ENCODE measurements around the gene RBM10.
A peak's percentile ranks its signal among the peaks of the same experiment; 100 is the strongest.
"Not testable (repeated sequence)": the region's sequence is repeated elsewhere in the genome, so short reads cannot be mapped to it uniquely, and the experiment has no call there.

Gene RBM10

GRCh38 chrX:47144626-47145394 is at the start of gene RBM10, which contains the start of gene NDUFB11:
Gene RBM10, plus strand, starts transcription at chrX:47145221. Its CDS starts 2,261 bp downstream, at chrX:47147482.
Gene NDUFB11, minus strand, starts transcription at chrX:47144702. Its CDS starts 23 bp downstream, at chrX:47144679.
- DNase-seq: peak; percentile 90

- no peak for DNase-seq
These were observed 48.0 kb upstream of the RBM10 start for GRCh38 chrX:47097018-47097417.

- DNase-seq: no peak
These were observed 46.5 kb upstream of the RBM10 start for GRCh38 chrX:47098338-47099094.

GRCh38 chrX:47101206-47101605 is 43.8 kb upstream of the RBM10 start:
- DNase-seq: no peak

DNA sequence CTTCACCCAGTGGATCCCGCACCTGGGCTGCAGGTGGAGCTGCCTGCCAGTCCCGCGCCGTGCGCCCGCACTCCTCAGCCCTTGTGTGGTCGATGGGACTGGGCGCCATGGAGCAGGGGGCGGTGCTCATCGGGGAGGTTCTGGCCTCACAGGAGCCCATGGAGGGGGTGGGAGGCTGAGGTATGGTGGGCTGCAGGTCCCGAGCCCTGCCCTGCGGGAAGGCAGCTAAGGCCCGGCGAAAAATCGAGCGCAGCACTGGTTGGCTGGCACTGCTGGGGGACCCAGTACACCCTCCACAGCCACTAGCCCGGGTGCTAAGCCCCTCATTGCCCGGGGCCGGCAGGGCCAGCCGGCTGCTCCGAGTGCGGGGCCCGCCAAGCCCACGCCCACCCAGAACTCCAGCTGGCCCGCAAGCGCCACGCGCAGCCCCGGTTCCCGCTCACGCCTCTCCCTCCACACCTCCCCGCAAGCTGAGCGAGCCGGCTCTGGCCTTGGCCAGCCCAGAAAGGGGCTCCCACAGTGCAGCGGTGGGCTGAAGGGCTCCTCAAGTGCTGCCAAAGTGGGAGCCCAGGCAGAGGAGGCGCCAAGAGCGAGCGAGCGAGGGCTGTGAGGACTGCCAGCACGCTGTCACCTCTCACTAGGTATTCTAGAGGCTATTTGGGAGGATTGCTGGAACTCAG is 33.9 kb upstream of the RBM10 start:
- not testable (repeated sequence) for DNase-seq

DNA sequence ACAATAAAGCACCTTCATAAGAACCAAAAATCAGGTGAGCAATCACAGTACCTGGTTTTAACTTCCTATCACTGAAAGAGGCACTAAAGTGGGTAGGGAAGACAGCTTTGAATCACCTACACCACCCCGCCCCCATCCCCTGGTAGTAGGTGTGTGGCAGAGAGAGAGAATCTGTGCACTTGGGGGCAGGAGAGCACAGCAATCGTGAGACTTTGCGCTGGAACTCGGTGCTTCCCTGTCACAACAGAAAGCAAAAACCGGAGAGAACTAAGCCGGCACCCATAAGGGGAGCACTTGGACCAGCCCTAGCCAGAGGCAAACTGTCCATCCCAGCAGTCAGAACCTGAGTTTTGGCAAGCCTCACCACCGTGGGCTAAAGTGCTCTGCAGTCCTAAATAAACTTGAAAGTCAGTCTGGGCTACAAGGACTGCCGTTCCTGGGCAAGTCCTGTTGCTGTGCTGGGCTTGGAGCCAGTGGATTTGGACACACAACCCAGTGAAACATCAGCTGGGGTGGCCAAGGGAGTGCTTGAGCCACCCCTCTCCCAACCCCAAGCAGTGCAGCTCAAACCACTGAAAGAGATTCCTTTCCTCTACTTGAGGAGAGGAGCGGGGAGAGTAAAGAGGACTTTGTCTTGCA is 32.6 kb upstream of the RBM10 start:
- no peak for DNase-seq

- DNase-seq: not testable (repeated sequence)
These were observed 28.4 kb upstream of the RBM10 start for GRCh38 chrX:47116551-47117110.

GRCh38 chrX:47124466-47124865 is 20.6 kb upstream of the RBM10 start:
- not testable (repeated sequence) for DNase-seq

DNA sequence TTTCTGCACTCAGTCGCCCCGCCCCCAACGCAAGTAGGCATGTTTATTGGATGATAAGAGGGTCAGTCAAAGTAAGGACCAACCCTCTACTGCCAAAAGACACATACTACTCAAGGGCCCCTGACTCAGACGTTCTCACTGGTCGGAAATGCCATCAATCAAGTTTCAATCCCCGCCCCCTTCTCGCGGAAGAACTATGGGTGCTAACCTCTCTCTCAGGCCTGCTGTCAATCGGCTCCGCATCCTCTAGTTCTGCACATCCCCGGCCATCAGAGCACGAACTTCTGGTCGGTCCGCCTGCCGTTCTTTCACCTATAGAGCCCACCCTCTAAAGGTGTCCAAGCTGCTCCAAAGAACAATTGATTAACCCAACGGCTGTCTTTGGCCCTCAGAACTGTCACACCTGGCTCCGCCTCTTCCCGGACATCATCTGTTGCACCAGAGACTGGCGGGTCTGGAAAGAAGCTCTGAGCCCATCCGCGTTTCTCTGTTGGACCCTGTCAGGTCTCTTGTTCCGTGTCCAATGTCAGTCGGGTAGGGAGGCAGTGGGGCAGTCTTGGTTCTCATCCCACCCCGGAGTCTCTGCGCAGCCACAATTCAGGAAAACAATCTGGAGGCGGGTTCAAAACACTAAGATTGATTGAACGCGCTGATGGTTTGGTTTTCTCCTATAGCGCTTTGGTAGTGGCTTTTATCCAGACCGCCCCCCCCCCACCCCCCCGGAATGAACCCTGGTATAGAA is 15.7 kb upstream of the RBM10 start:
- peak; percentile 79 for DNase-seq

- DNase-seq: no peak
These were observed 15.1 kb upstream of the RBM10 start for GRCh38 chrX:47129899-47130358.

- DNase-seq: no peak
These were observed 11.5 kb upstream of the RBM10 start for GRCh38 chrX:47133493-47133892.

DNA sequence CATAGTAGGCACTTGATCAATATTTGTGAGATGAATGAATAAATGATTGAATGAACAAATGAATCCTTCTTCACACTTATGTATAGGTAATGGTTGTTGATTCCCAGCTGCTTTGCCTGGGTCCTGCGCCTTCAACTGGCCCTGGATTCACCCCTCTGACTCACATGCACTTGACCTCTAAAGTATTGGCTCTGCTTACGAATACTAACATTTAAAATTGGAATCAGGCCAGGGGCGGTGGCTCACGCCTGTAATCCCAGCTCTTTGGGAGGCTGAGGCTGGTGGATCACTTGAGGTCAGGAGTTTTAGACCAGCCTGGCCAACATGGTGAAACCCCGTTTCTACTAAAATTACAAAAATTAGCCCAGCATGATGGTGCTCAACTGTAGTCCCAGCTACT is 9.4 kb upstream of the RBM10 start:
- not testable (repeated sequence) for DNase-seq

DNA sequence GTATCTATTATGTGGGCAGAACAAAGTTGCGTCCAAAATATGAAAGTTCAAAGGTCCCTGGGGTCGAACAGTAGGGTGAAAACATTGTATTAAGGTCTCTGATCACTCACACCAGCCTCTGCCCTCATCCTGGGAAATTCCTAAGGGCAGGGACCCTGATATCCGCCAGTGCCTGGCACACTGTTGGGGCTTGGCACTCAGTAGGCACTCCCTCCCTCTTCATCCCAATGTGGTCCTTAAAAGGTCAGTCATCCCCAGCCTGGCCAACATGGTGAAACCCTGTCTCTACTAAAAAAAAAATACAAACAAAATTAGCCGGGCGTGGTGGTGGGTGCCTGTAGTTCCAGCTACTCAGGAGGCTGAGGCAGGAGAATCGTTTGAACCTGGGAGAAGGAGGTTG is 6.8 kb upstream of the RBM10 start:
- no peak for DNase-seq

DNA sequence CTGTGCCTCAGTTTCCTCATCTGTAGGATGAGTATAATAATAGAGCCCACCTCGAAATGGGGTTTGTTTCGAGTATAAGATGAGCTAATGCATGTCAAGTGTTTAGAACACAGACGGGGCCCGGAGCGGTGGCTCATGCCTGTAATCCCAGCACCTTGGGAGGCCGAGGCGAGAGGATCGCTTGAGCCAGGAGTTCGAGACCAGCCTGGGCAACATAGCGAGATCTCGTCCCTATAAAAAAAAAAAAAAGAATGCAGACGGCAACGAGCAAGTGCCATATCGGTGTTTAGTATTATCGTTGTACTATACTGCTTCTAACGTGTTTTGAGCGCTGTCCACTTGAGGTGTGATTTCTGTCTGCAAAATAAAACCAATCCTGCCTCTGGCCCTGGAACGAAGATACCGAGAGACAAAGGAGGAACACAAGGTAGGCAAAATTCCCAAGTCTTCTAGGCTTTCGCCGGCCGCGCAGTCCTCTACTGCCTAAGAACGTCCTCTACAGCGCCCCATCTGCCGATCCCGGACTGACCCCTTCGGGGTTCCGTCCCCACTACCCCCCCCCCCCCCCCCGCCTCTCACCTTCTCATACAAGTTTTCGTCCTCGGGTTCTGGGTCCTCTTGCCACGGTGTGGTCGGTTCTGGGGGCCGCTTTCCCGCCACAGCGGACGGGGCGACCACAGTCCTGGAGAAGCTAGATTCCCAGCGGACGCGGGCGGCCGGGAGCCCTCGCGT is 961 bp upstream of the RBM10 start:
- peak; percentile 15 for DNase-seq

GRCh38 chrX:47145395-47146120 is 537 bp downstream of the RBM10 start:
- no peak for DNase-seq

GRCh38 chrX:47146121-47146935 is 1.3 kb downstream of the RBM10 start:
- DNase-seq: peak; percentile 5

DNA sequence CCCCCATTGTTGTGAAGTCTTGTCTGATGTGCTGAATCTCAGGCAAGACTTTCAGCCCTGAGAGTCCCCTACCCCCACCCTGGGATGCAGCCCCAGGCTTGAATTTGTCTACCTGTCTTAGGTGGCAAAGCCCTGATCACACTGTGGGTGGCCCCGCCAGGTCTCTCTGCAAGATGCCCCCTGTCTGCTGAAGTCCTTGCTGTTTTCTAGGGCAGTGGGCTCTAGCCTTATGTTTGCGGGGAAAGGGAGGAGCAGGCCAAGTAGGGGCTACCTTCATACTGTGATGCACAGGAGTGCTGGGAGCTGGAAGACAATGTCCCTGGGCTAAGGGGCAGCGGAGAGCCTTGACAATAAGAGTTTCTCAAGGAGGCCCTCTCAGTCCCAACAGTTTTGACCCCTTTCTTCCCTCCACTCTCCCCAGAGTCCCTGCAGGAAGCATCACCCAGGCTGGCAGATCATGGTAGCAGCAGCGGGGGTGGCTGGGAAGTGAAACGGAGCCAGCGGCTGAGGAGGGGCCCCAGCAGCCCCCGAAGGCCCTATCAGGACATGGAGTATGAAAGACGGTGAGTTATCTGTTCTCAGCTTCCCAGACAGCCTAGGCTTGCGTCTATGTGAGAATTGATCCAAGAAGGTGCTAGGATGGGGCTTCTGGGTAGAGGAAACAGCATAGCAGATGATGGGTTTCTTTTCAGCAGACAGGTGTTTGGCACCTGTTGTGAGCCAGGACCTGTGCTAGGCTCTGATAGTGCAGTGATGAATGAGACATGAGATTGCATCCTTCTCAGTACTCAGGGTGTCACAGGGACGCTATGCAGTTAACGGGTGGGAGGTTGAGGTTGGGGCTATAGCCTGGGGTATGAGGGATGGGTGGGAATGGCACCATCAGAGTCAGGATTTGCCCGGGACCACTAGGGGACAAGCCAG is 2.2 kb downstream of the RBM10 start:
- DNase-seq: no peak

GRCh38 chrX:47148946-47149345 is 3.9 kb downstream of the RBM10 start:
- DNase-seq: no peak

All from COR-L47 (cell line).